Tibial nerve (tissue), 4 donors: ENCODE data around the gene CEP112. TPM values are rescaled to one million over a fixed set of nuclear protein-coding genes. Genes with fewer than 3 reads are reported as not detected.

Experiments
- DNase-seq, 2 donors: peaks; one replicate each; pipeline ENCODE4 v3.0.0-alpha.2; 2019; ENCODE audit warnings: low spot score in 2 of 2
- H3K27ac ChIP-seq, 4 donors: fragments of 200-600 bp; sonication (generic) in 3 of 4; one replicate each; pipeline ENCODE4 v1.5.1; 2017 to 2019; ENCODE audit warnings: mild to moderate bottlenecking in 1 of 4
- H3K27me3 ChIP-seq, 2 donors: fragments of 200-600 bp; sonication (generic) in 1 of 2; one replicate each; pipeline versions ENCODE4 v1.5.1 to v1.6.0; 2017 to 2019
- H3K36me3 ChIP-seq, 3 donors: fragments of 200-600 bp; sonication (generic); one replicate each; pipeline ENCODE4 v1.5.1; 2018 to 2019
- H3K4me1 ChIP-seq, 4 donors: fragments of 200-600 bp; sonication (generic) in 3 of 4; one replicate each; pipeline ENCODE4 v1.5.1; 2017 to 2019
- H3K4me3 ChIP-seq, 4 donors: fragments of 200-600 bp; sonication (generic) in 3 of 4; one replicate each; pipeline ENCODE4 v1.5.1; 2017 to 2019; ENCODE audit warnings: mild to moderate bottlenecking in 1 of 4, moderate library complexity in 1 of 4
- H3K9me3 ChIP-seq, 4 donors: fragments of 200-600 bp; sonication (generic) in 3 of 4; one replicate each; pipeline ENCODE4 v1.5.1; 2017 to 2019
- EP300 ChIP-seq, 2 donors: sonication (generic); formaldehyde crosslinking; IDR thresholded peaks; one replicate each; pipeline ENCODE4 v1.6.1; 2017; ENCODE audit warnings: antibody characterized with exemption in 2 of 2, mild to moderate bottlenecking in 1 of 2
- POLR2A ChIP-seq, 2 donors: fragments of 450-650 bp; IDR thresholded peaks; one replicate each; pipeline ENCODE4 v1.6.1; 2017; ENCODE audit warnings: antibody characterized with exemption in 2 of 2, mild to moderate bottlenecking in 2 of 2, moderate library complexity in 2 of 2
- WGBS, 2 donors: methylation state at CpG; one replicate each; pipeline ENCODE4 v1.1.5; 2018; 5-methylcytosine and 5-hydroxymethylcytosine counted together
- total RNA-seq, 4 donors: library from RNA; depleted of rRNA; stranded (reverse); fragments of >200 nt; gene quantifications; one replicate each; pipeline ENCODE4 v1.1.0, GENCODE V29; 2016
- TF ChIP-seq, protein P1 (sequence below), 5 experiments: fragments of 200-600 bp in 3 of 5; fragments of 450-650 bp in 2 of 5; sonication (generic) in 3 of 5; IDR thresholded peaks; one replicate each; pipeline ENCODE4 v1.5.1; 2016 to 2019; ENCODE audit warnings: antibody characterized with exemption in 5 of 5, mild to moderate bottlenecking in 3 of 5, moderate library complexity in 2 of 5

Gene CEP112
- total RNA-seq, 4 donors from 2014 or later, result 26.0 to 46.8 (median 34.2) TPM

DNA sequence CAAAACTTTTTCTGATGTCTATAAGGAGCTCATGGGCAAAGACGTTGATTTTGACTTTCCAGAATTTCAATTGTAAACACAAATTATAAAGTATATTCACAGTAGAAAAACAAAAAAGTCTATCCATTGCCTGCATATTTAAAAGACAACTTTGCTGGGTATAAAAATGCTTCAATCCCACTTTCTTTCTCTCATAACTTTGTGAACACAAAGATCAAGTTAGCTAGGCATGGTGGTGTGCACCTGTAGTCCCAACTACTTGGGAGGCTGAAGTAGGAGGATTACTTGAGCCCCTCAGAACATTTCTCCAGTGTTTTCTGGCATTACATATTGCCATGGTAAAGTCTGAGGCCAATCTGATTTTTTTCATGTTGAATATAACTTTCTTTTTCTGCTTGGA lies 547.4 kb downstream of the CEP112 start:
- WGBS, 2 donors, result 88 to 93% methylated on average over 1 of the region's 1 CpG
- Histone ChIP-seq H3K27ac (no peak overlapping the region), H3K4me1 (no peaks in the 10 kb centered on the region), H3K27me3 (no peaks in the 10 kb centered on the region), H3K36me3 (peaks cover 0 to 22% (median 0%) of the 10 kb centered on the region in 3 donors), H3K4me3 (no peak overlapping the region), H3K9me3 (peaks cover 0 to 25% (median 4%) of the 10 kb centered on the region in 4 donors)
- TF ChIP-seq POLR2A (IDR thresholded peaks at IDR 0.05) (no peak), EP300 (IDR thresholded peaks at IDR 0.05) (no peak)
- TF ChIP-seq, protein P1, sequence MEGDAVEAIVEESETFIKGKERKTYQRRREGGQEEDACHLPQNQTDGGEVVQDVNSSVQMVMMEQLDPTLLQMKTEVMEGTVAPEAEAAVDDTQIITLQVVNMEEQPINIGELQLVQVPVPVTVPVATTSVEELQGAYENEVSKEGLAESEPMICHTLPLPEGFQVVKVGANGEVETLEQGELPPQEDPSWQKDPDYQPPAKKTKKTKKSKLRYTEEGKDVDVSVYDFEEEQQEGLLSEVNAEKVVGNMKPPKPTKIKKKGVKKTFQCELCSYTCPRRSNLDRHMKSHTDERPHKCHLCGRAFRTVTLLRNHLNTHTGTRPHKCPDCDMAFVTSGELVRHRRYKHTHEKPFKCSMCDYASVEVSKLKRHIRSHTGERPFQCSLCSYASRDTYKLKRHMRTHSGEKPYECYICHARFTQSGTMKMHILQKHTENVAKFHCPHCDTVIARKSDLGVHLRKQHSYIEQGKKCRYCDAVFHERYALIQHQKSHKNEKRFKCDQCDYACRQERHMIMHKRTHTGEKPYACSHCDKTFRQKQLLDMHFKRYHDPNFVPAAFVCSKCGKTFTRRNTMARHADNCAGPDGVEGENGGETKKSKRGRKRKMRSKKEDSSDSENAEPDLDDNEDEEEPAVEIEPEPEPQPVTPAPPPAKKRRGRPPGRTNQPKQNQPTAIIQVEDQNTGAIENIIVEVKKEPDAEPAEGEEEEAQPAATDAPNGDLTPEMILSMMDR (IDR thresholded peaks at IDR 0.05), result no peak
- no peak for DNase-seq

DNA sequence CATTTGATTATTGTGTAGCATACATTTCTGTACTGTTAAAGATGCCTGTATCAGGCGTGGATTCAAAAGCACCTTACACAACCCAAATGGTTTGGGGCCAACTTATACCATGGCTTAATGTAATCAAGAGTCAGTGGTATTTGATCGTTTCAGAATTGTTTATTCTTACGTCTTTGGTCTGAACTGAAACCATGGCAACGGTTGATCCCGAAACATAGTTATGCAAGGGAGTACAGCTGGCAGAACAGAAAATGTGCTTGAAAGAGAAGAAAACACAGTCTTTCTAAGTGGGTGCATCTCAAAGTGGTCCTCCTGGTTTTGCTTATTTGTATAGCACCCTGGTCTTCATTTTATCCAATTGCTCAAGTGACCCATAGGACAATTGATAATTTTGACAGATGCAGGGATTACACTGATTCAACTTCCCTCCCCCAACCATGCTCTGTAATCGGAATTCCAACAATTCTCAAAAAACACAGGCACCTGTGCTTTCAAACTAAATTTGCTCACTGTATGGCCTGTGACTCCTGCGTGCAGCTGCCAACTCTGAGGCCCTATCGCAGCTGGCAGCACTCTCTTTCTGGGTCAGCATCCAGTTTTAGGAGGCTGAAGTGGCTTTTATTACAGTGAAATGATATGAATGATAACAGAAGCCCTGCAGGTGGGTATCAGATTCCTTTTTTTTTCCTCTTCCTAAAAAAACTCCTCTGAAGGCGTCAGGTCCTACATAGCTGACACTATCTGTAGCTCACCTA lies 553.5 kb downstream of the CEP112 start:
- peaks cover 0 to 5% (median 0%) of the 10 kb centered on the region in 4 donors for H3K4me1 ChIP-seq
- peaks cover 0 to 29% (median 0%) of the 10 kb centered on the region in 3 donors for H3K36me3 ChIP-seq
- H3K27ac ChIP-seq, result no peak overlapping the region
- H3K27me3 ChIP-seq, result no peaks in the 10 kb centered on the region
- no peak for TF ChIP-seq EP300 (IDR thresholded peaks at IDR 0.05)
- no peak for TF ChIP-seq POLR2A (IDR thresholded peaks at IDR 0.05)
- TF ChIP-seq, protein P1 (IDR thresholded peaks at IDR 0.05), result no peak
- no peak for DNase-seq
- no peak overlapping the region for H3K4me3 ChIP-seq
- H3K9me3 ChIP-seq, result peaks cover 0 to 9% (median 0%) of the 10 kb centered on the region in 4 donors
- 66 to 73% methylated on average over 9 of the region's 9 CpGs for WGBS, 2 donors

DNA sequence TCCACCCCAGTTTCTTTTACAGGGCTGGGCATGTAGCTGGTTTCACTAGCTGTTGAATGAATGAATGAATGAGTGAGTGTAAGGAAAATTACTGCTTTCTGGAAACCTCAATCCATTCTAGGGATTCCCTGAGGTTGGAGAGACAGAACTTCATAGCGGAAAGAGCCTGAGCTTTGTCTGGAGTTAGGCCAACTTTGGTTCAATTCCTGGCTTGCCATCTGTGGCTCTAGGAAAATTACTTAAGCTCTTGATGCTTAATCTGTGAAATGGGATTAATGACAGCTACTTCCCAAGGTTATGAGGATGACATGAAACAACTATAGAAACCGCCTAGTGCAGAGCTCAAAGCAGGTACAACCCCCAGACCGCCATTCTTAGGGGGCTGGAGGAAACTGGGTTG lies 554.1 kb downstream of the CEP112 start:
- no peak overlapping the region for H3K27ac ChIP-seq

DNA sequence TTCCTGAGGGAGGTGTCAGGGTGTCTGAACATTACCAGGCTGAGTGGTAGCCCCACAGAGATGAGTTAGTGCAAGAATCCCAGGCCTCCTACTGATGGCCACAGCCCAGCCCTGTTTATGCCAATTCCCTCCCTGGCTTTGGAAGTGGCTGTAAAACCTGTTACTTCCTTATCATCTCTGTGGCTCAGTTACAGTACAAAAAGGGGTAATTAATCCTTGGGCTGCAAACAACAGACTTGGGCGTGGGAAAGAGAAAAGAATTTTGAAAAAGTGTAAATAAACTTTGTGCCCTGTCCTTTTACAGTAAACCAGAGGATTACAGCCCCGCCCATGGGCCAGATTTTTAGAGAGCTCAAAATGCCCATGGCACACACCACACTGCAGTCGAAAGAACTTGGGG lies 557.4 kb downstream of the CEP112 start:
- WGBS, 2 donors, result 90 to 91% methylated on average over 3 of the region's 3 CpGs
- H3K27ac ChIP-seq, result no peak overlapping the region
- DNase-seq, result no peak
- H3K36me3 ChIP-seq, result peaks cover 0 to 17% (median 0%) of the 10 kb centered on the region in 3 donors
- H3K4me1 ChIP-seq, result peaks cover 0 to 5% (median 0%) of the 10 kb centered on the region in 4 donors
- no peaks in the 10 kb centered on the region for H3K27me3 ChIP-seq
- TF ChIP-seq POLR2A (IDR thresholded peaks at IDR 0.05), result no peak
- no peak for TF ChIP-seq EP300 (IDR thresholded peaks at IDR 0.05)
- TF ChIP-seq, protein P1 (IDR thresholded peaks at IDR 0.05), result no peak
- no peaks in the 10 kb centered on the region for H3K9me3 ChIP-seq
- no peak overlapping the region for H3K4me3 ChIP-seq

More for the DNA sequence above, 554.1 kb downstream of the CEP112 start:
- TF ChIP-seq EP300 (IDR thresholded peaks at IDR 0.05), result no peak
- TF ChIP-seq POLR2A (IDR thresholded peaks at IDR 0.05), result no peak
- TF ChIP-seq, protein P1 (IDR thresholded peaks at IDR 0.05), result no peak
- no peak overlapping the region for H3K4me3 ChIP-seq
- H3K36me3 ChIP-seq, result peaks cover 0 to 29% (median 0%) of the 10 kb centered on the region in 3 donors
- H3K4me1 ChIP-seq, result peaks cover 0 to 5% (median 0%) of the 10 kb centered on the region in 4 donors
- DNase-seq, result no peak
- H3K9me3 ChIP-seq, result peaks cover 0 to 9% (median 0%) of the 10 kb centered on the region in 4 donors
- WGBS, 2 donors, result 93 to 96% methylated on average over 3 of the region's 3 CpGs
- no peaks in the 10 kb centered on the region for H3K27me3 ChIP-seq

DNA sequence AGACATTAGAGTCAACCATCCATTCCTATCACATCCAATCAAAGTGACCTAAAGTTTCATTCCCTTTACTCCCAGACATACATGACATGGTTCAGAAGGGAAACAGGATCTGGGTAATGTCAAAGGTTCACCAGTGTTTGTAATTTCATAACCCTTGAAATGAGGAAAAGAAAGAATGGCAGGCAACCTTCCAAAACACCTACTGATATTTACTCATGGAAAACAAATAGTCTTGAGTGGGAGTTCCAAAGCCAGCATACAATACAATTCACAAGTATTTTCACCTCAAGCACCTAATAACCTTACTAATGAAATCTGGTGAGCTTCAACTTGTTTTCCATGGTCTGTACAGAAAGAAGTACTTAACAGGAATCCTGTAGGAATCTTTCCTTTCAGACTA lies 557.9 kb downstream of the CEP112 start:
- no peak for DNase-seq
- no peak overlapping the region for H3K27ac ChIP-seq
- TF ChIP-seq, protein P1 (IDR thresholded peaks at IDR 0.05), result no peak
- TF ChIP-seq POLR2A (IDR thresholded peaks at IDR 0.05) (no peak), EP300 (IDR thresholded peaks at IDR 0.05) (no peak)
- no peak overlapping the region for H3K4me3 ChIP-seq
- peaks cover 0 to 17% (median 0%) of the 10 kb centered on the region in 3 donors for H3K36me3 ChIP-seq
- peaks cover 0 to 5% (median 0%) of the 10 kb centered on the region in 4 donors for H3K4me1 ChIP-seq
- H3K9me3 ChIP-seq, result no peaks in the 10 kb centered on the region
- H3K27me3 ChIP-seq, result no peaks in the 10 kb centered on the region
